Left renal cortex interstitium (tissue), 4 donors: ENCODE data around the gene SHISAL2B. TPM values are rescaled to one million over a fixed set of nuclear protein-coding genes. Genes with fewer than 3 reads are reported as not detected.

Experiments used
- polyA plus RNA-seq, 4 donors: library from polyadenylated mRNA; unstranded; fragments of 120-200 nt; gene quantifications; one replicate each; pipeline ENCODE4 v1.2.1, GENCODE V29; 2013; ENCODE audit not compliant: insufficient read length in 4 of 4

SHISAL2B gene
- polyA plus RNA-seq, 4 donors: not detected

Other genes with a start within 250 kb of the SHISAL2B start
- gene RGS7BP, start 184.5 kb upstream of the SHISAL2B start, polyA plus RNA-seq: 1 to 10 TPM; 6.1 to 9.0 (median 7.5) TPM
- gene SREK1IP1, start 78.2 kb downstream of the SHISAL2B start, polyA plus RNA-seq: 10 to 100 TPM; 21.4 to 22.9 (median 21.9) TPM
- gene CWC27, start 78.4 kb downstream of the SHISAL2B start, polyA plus RNA-seq: 10 to 100 TPM; 34.6 to 44.5 (median 37.2) TPM